ENCODE data around the gene MRTFB. TPM values are rescaled to one million over a fixed set of nuclear protein-coding genes. Genes with fewer than 3 reads are reported as not detected.
A peak's percentile ranks its signal among the peaks of the same experiment; 100 is the strongest.

Gene MRTFB
- total RNA-seq, 2 experiments from 2014 or later = 8.2 to 8.4 TPM

- H3K27ac Mint-ChIP-seq = no peak overlapping the region
- CTCF ChIA-PET = interaction anchor here (0.6 kb wide), 1 partner anchor 97 kb away, joined by 3 read pairs; no protein-coding TSS in a partner anchor
- intact Hi-C loops (cut with micrococcal nuclease) = no loop called here
- H3K36me3 Mint-ChIP-seq (ENCODE audit: low read depth) = peaks cover 1% of the 10 kb centered on the region
- no peak overlapping the region for H3K4me3 Mint-ChIP-seq
- H3K9me3 Mint-ChIP-seq = no peaks in the 10 kb centered on the region
- no peak for DNase-seq
- H3K27me3 Mint-ChIP-seq (ENCODE audit: low read depth) = no peaks in the 10 kb centered on the region
- peaks cover 6% of the 10 kb centered on the region for H3K4me1 Mint-ChIP-seq (ENCODE audit: low read depth)
Measured at GRCh38 chr16:14129502-14129901, 58.4 kb downstream of the MRTFB start.

GRCh38 chr16:14131774-14132695 is 60.9 kb downstream of the MRTFB start:
- intact Hi-C loops (cut with micrococcal nuclease) = no loop called here
- H3K9me3 Mint-ChIP-seq = no peaks in the 10 kb centered on the region
- no peaks in the 10 kb centered on the region for H3K27me3 Mint-ChIP-seq (ENCODE audit: low read depth)
- CTCF ChIA-PET = no interaction called here
- peaks cover 3% of the 10 kb centered on the region for H3K36me3 Mint-ChIP-seq (ENCODE audit: low read depth)
- no peak overlapping the region for H3K4me3 Mint-ChIP-seq
- no peak for DNase-seq
- no peaks in the 10 kb centered on the region for H3K4me1 Mint-ChIP-seq (ENCODE audit: low read depth)
- H3K27ac Mint-ChIP-seq = no peak overlapping the region

- no peaks in the 10 kb centered on the region for H3K4me1 Mint-ChIP-seq (ENCODE audit: low read depth)
Measured at GRCh38 chr16:14132696-14133048, 61.6 kb downstream of the MRTFB start.

GRCh38 chr16:14133907-14134306 is 62.8 kb downstream of the MRTFB start:
- CTCF ChIA-PET = no interaction called here
- DNase-seq = no peak
- peaks cover 5% of the 10 kb centered on the region for H3K9me3 Mint-ChIP-seq
- intact Hi-C loops (cut with micrococcal nuclease) = no loop called here
- H3K4me3 Mint-ChIP-seq = no peak overlapping the region
- H3K27me3 Mint-ChIP-seq (ENCODE audit: low read depth) = no peaks in the 10 kb centered on the region
- H3K27ac Mint-ChIP-seq = no peak overlapping the region
- H3K36me3 Mint-ChIP-seq (ENCODE audit: low read depth) = peaks cover 7% of the 10 kb centered on the region
- H3K4me1 Mint-ChIP-seq (ENCODE audit: low read depth) = no peaks in the 10 kb centered on the region

More at GRCh38 chr16:14132696-14133048, 61.6 kb downstream of the MRTFB start:
- intact Hi-C loops (cut with micrococcal nuclease) = no loop called here
- Mint-ChIP-seq H3K36me3 (ENCODE audit: low read depth) (peaks cover 3% of the 10 kb centered on the region), H3K27me3 (ENCODE audit: low read depth) (no peaks in the 10 kb centered on the region), H3K27ac (no peak overlapping the region), H3K9me3 (no peaks in the 10 kb centered on the region), H3K4me3 (no peak overlapping the region)
- DNase-seq = no peak
- CTCF ChIA-PET = no interaction called here

GRCh38 chr16:14135704-14136103 is 64.6 kb downstream of the MRTFB start:
- H3K27ac Mint-ChIP-seq = no peak overlapping the region
- peaks cover 16% of the 10 kb centered on the region for H3K36me3 Mint-ChIP-seq (ENCODE audit: low read depth)
- no peak overlapping the region for H3K4me3 Mint-ChIP-seq
- DNase-seq = no peak
- H3K9me3 Mint-ChIP-seq = peaks cover 5% of the 10 kb centered on the region
- H3K4me1 Mint-ChIP-seq (ENCODE audit: low read depth) = no peaks in the 10 kb centered on the region
- H3K27me3 Mint-ChIP-seq (ENCODE audit: low read depth) = no peaks in the 10 kb centered on the region
- intact Hi-C loops (cut with micrococcal nuclease) = no loop called here
- CTCF ChIA-PET = no interaction called here

- H3K9me3 Mint-ChIP-seq = peaks cover 5% of the 10 kb centered on the region
- H3K4me1 Mint-ChIP-seq (ENCODE audit: low read depth) = no peaks in the 10 kb centered on the region
- no peaks in the 10 kb centered on the region for H3K27me3 Mint-ChIP-seq (ENCODE audit: low read depth)
- DNase-seq = no peak
- intact Hi-C loops (cut with micrococcal nuclease) = no loop called here
- no peak overlapping the region for H3K27ac Mint-ChIP-seq
- H3K36me3 Mint-ChIP-seq (ENCODE audit: low read depth) = peaks cover 19% of the 10 kb centered on the region
- CTCF ChIA-PET = no interaction called here
- no peak overlapping the region for H3K4me3 Mint-ChIP-seq
Measured at GRCh38 chr16:14139872-14140271, 68.8 kb downstream of the MRTFB start.

- DNase-seq = no peak
- no peak overlapping the region for H3K27ac Mint-ChIP-seq
- H3K27me3 Mint-ChIP-seq (ENCODE audit: low read depth) = no peaks in the 10 kb centered on the region
- peaks cover 5% of the 10 kb centered on the region for H3K9me3 Mint-ChIP-seq
- H3K4me1 Mint-ChIP-seq (ENCODE audit: low read depth) = no peaks in the 10 kb centered on the region
- intact Hi-C loops (cut with micrococcal nuclease) = no loop called here
- H3K4me3 Mint-ChIP-seq = no peak overlapping the region
- H3K36me3 Mint-ChIP-seq (ENCODE audit: low read depth) = peaks cover 20% of the 10 kb centered on the region
- CTCF ChIA-PET = no interaction called here
Measured at GRCh38 chr16:14140923-14141322, 69.8 kb downstream of the MRTFB start.

- no peaks in the 10 kb centered on the region for H3K27me3 Mint-ChIP-seq (ENCODE audit: low read depth)
- intact Hi-C loops (cut with micrococcal nuclease) = no loop called here
- H3K4me3 Mint-ChIP-seq = no peak overlapping the region
- CTCF ChIA-PET = no interaction called here
- H3K36me3 Mint-ChIP-seq (ENCODE audit: low read depth) = peaks cover 8% of the 10 kb centered on the region
- peak; percentile 6 for DNase-seq
- H3K27ac Mint-ChIP-seq = no peak overlapping the region
- no peaks in the 10 kb centered on the region for H3K9me3 Mint-ChIP-seq
- no peaks in the 10 kb centered on the region for H3K4me1 Mint-ChIP-seq (ENCODE audit: low read depth)
Measured at GRCh38 chr16:14146445-14146844, 75.3 kb downstream of the MRTFB start.

GRCh38 chr16:14148016-14148415 is 76.9 kb downstream of the MRTFB start:
- no peak for DNase-seq
- H3K36me3 Mint-ChIP-seq (ENCODE audit: low read depth) = peaks cover 6% of the 10 kb centered on the region
- no peaks in the 10 kb centered on the region for H3K9me3 Mint-ChIP-seq
- no peak overlapping the region for H3K4me3 Mint-ChIP-seq
- intact Hi-C loops (cut with micrococcal nuclease) = no loop called here
- CTCF ChIA-PET = interaction anchor here (0.6 kb wide), 1 partner anchor 313 kb away, joined by 3 read pairs; no protein-coding TSS in a partner anchor
- no peaks in the 10 kb centered on the region for H3K27me3 Mint-ChIP-seq (ENCODE audit: low read depth)
- no peaks in the 10 kb centered on the region for H3K4me1 Mint-ChIP-seq (ENCODE audit: low read depth)
- H3K27ac Mint-ChIP-seq = no peak overlapping the region

- DNase-seq = no peak
- no peak overlapping the region for H3K27ac Mint-ChIP-seq
- no peaks in the 10 kb centered on the region for H3K9me3 Mint-ChIP-seq
- peaks cover 6% of the 10 kb centered on the region for H3K36me3 Mint-ChIP-seq (ENCODE audit: low read depth)
- H3K4me1 Mint-ChIP-seq (ENCODE audit: low read depth) = no peaks in the 10 kb centered on the region
- intact Hi-C loops (cut with micrococcal nuclease) = no loop called here
- H3K27me3 Mint-ChIP-seq (ENCODE audit: low read depth) = no peaks in the 10 kb centered on the region
- CTCF ChIA-PET = interaction anchor here (0.6 kb wide), 1 partner anchor 313 kb away, joined by 3 read pairs; no protein-coding TSS in a partner anchor
- H3K4me3 Mint-ChIP-seq = no peak overlapping the region
Measured at GRCh38 chr16:14148569-14148968, 77.5 kb downstream of the MRTFB start.

- Mint-ChIP-seq H3K4me3 (no peak overlapping the region), H3K27ac (no peak overlapping the region), H3K27me3 (ENCODE audit: low read depth) (no peaks in the 10 kb centered on the region), H3K4me1 (ENCODE audit: low read depth) (no peaks in the 10 kb centered on the region), H3K9me3 (no peaks in the 10 kb centered on the region), H3K36me3 (ENCODE audit: low read depth) (peaks cover 4% of the 10 kb centered on the region)
- CTCF ChIA-PET = no interaction called here
- intact Hi-C loops (cut with micrococcal nuclease) = no loop called here
- DNase-seq = no peak
Measured at GRCh38 chr16:14150796-14151195, 79.7 kb downstream of the MRTFB start.

GRCh38 chr16:14151256-14152030 is 80.3 kb downstream of the MRTFB start:
- no peak overlapping the region for H3K27ac Mint-ChIP-seq
- H3K36me3 Mint-ChIP-seq (ENCODE audit: low read depth) = peaks cover 4% of the 10 kb centered on the region
- H3K27me3 Mint-ChIP-seq (ENCODE audit: low read depth) = no peaks in the 10 kb centered on the region
- CTCF ChIA-PET = interaction anchor here (0.5 kb wide), 1 partner anchor 9 kb away, joined by 4 read pairs; no protein-coding TSS in a partner anchor
- H3K4me3 Mint-ChIP-seq = no peak overlapping the region
- no peaks in the 10 kb centered on the region for H3K4me1 Mint-ChIP-seq (ENCODE audit: low read depth)
- H3K9me3 Mint-ChIP-seq = no peaks in the 10 kb centered on the region
- intact Hi-C loops (cut with micrococcal nuclease) = no loop called here
- DNase-seq = no peak
